Glomerular visceral epithelial cell (primary cell): Measurements from ENCODE around the gene ZNF394.

ENCODE experiments used
- DNase-seq: peaks from one replicate; pipeline ENCODE4 v3.0.0-alpha.2; 2016; ENCODE audit errors: extremely low spot score

The ZNF394 gene

GRCh38 chr7:99449326-99449725, 50.8 kb downstream of the ZNF394 start:
- DNase-seq, result no peak

- no peak for DNase-seq
These were observed 51.2 kb downstream of the ZNF394 start for GRCh38 chr7:99448855-99449254.

- DNase-seq, result no peak
These were observed 52.1 kb downstream of the ZNF394 start for GRCh38 chr7:99447943-99448342.

GRCh38 chr7:99446096-99446495, 54.0 kb downstream of the ZNF394 start:
- no peak for DNase-seq
